ENCODE results near the gene PLCB4. TPM values are rescaled to one million over a fixed set of nuclear protein-coding genes. Genes with fewer than 3 reads are reported as not detected.

The PLCB4 gene
- total and polyA plus RNA-seq, 4 experiments from 2014 or later, result not detected

DNA sequence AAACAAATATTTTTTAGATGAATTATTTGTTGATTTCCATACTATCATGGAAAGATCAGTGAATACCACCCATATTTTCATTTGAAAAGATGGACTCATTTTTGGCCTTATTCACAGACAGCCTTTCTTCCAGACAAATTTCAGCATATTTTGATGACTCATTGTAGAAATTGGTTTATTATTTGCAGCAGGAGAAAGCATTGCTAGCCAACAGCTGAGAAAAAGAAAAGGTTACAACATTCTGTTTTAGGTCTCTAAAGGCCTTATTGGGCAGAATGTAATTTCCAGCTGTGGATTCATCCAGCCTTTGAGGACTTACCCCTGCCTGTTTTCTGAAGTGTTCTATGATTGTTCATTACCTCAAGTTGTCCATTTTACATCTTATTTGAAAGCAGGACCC lies 201.9 kb downstream of the PLCB4 start:
- H3K27ac Mint-ChIP-seq, result no peak overlapping the region
- H3K4me3 ChIP-seq (ENCODE audit: low read length in 2 of 2), result no peak overlapping the region
- no peak for DNase-seq
- H3K27me3 Mint-ChIP-seq, result no peaks in the 10 kb centered on the region
- ChIA-PET CTCF (ENCODE audit: partially characterized antibody) (no interaction called here), POLR2A (ENCODE audit: partially characterized antibody) (no interaction called here)
- no peaks in the 10 kb centered on the region for H3K27me3 ChIP-seq (ENCODE audit: insufficient read depth, low read length)
- no peak overlapping the region for H3K27ac ChIP-seq (ENCODE audit: low read depth, low read length)
- intact Hi-C loops (cut with micrococcal nuclease), result no loop called here
- no peaks in the 10 kb centered on the region for H3K36me3 Mint-ChIP-seq
- no peaks in the 10 kb centered on the region for H3K9me3 ChIP-seq (ENCODE audit: control insufficient read depth in 1 of 2, low read length in 2 of 2)
- H3K4me1 Mint-ChIP-seq, result no peaks in the 10 kb centered on the region
- H3K36me3 ChIP-seq (ENCODE audit: insufficient read depth, low read length), result no peaks in the 10 kb centered on the region
- H3K4me1 ChIP-seq (ENCODE audit: insufficient read depth, low read length), result no peaks in the 10 kb centered on the region
- H3K9me3 Mint-ChIP-seq, result peaks cover 0 to 6% (median 2%) of the 10 kb centered on the region in 8 donors
- H3K4me3 Mint-ChIP-seq, result no peak overlapping the region

DNA sequence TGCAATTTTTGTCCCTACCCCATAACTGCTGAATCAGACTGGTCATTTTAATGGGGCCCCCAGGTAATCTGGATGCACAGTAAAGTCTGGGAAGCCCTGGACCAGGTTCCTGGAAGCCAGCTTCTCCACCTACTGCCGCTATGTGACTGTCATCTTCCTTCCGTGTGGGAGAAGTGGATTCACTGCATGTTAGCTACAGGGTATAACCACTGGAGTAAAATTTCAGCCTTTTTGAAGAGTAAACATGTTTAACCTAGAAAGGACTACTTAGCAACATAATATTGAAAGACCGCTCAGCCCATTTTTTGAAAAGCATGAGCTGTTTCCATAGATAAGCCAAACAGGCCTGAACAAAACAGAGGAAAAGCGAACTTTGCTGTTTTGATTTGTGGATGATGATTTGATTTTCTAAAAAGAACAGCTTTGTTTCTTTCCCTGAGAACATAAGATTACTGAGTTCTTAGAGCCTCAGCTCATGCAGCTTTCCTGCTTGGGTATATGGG lies 208.1 kb downstream of the PLCB4 start:
- intact Hi-C loops (cut with micrococcal nuclease), result no loop called here
- H3K9me3 Mint-ChIP-seq, result peaks cover 0 to 11% (median 7%) of the 10 kb centered on the region in 8 donors
- ChIA-PET CTCF (ENCODE audit: partially characterized antibody) (no interaction called here), POLR2A (ENCODE audit: partially characterized antibody) (no interaction called here)
- no peak overlapping the region for H3K4me3 Mint-ChIP-seq
- Histone ChIP-seq H3K4me3 (ENCODE audit: low read length in 2 of 2) (no peak overlapping the region), H3K4me1 (ENCODE audit: insufficient read depth, low read length) (no peaks in the 10 kb centered on the region), H3K27ac (ENCODE audit: low read depth, low read length) (no peak overlapping the region), H3K36me3 (ENCODE audit: insufficient read depth, low read length) (no peaks in the 10 kb centered on the region), H3K9me3 (ENCODE audit: control insufficient read depth in 1 of 2, low read length in 2 of 2) (no peaks in the 10 kb centered on the region), H3K27me3 (ENCODE audit: insufficient read depth, low read length) (no peaks in the 10 kb centered on the region)
- no peaks in the 10 kb centered on the region for H3K4me1 Mint-ChIP-seq
- H3K27me3 Mint-ChIP-seq, result no peaks in the 10 kb centered on the region
- DNase-seq, result no peak
- H3K36me3 Mint-ChIP-seq, result no peaks in the 10 kb centered on the region
- no peak overlapping the region for H3K27ac Mint-ChIP-seq

DNA sequence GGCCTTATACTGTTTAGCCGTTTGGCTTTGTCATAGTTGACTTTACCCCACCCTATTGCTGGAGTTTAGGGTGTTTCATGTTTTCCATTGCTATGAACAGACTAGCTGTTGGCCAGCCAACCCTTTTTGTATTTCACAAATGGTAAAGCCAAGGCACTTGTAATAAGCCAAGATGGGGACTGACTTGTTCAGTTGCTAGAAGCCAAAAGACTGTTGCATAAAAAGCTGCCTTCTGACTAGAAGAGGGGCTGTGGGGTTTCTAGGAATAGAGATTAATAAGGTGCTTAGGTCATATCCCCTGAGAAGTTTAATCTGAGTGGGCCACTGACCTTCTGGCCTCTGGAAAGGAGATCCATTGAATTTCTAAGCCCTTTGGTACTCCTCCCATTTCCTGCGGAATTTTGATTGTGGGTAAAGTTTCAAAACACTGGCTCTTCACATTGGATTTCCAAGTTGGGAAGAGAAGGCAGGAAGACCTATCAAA lies 211.1 kb downstream of the PLCB4 start:
- no peaks in the 10 kb centered on the region for H3K4me1 Mint-ChIP-seq
- H3K4me1 ChIP-seq (ENCODE audit: insufficient read depth, low read length), result no peaks in the 10 kb centered on the region
- DNase-seq, result no peak
- no peaks in the 10 kb centered on the region for H3K27me3 Mint-ChIP-seq
- H3K9me3 ChIP-seq (ENCODE audit: control insufficient read depth in 1 of 2, low read length in 2 of 2), result no peaks in the 10 kb centered on the region
- no peaks in the 10 kb centered on the region for H3K36me3 ChIP-seq (ENCODE audit: insufficient read depth, low read length)
- H3K36me3 Mint-ChIP-seq, result no peaks in the 10 kb centered on the region
- H3K27ac Mint-ChIP-seq, result no peak overlapping the region
- POLR2A ChIA-PET (ENCODE audit: partially characterized antibody), result no interaction called here
- H3K4me3 ChIP-seq (ENCODE audit: low read length in 2 of 2), result no peak overlapping the region
- H3K4me3 Mint-ChIP-seq, result no peak overlapping the region
- peaks cover 3 to 15% (median 7%) of the 10 kb centered on the region in 8 donors for H3K9me3 Mint-ChIP-seq
- H3K27ac ChIP-seq (ENCODE audit: low read depth, low read length), result no peak overlapping the region
- H3K27me3 ChIP-seq (ENCODE audit: insufficient read depth, low read length), result no peaks in the 10 kb centered on the region
- intact Hi-C loops (cut with micrococcal nuclease), result no loop called here
- CTCF ChIA-PET (ENCODE audit: partially characterized antibody), result no interaction called here

DNA sequence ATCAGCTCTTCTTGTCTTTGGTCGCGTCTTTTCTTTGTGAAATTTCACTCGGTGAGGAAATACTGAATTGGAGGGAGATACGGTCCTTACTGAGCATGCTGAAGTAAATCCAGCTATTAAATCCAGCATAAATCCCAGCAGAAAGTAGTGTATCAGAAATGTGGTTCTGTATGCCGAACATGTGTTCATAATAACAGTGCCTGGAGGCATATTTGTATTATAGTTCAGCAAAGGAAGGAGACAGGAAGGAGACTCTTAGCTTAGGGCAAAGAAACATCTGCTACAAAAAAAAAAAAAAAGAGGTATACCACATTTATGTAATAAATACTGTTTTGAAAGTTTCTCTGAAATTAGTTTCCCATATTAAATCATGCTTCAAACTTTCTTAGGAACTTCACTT lies 211.8 kb downstream of the PLCB4 start:
- Histone ChIP-seq H3K27ac (ENCODE audit: low read depth, low read length) (no peak overlapping the region), H3K27me3 (ENCODE audit: insufficient read depth, low read length) (no peaks in the 10 kb centered on the region), H3K9me3 (ENCODE audit: control insufficient read depth in 1 of 2, low read length in 2 of 2) (no peaks in the 10 kb centered on the region), H3K36me3 (ENCODE audit: insufficient read depth, low read length) (no peaks in the 10 kb centered on the region), H3K4me1 (ENCODE audit: insufficient read depth, low read length) (no peaks in the 10 kb centered on the region), H3K4me3 (ENCODE audit: low read length in 2 of 2) (no peak overlapping the region)
- H3K36me3 Mint-ChIP-seq, result no peaks in the 10 kb centered on the region
- no peak overlapping the region for H3K4me3 Mint-ChIP-seq
- H3K27me3 Mint-ChIP-seq, result no peaks in the 10 kb centered on the region
- H3K9me3 Mint-ChIP-seq, result peaks cover 3 to 15% (median 6%) of the 10 kb centered on the region in 8 donors
- CTCF ChIA-PET (ENCODE audit: partially characterized antibody), result no interaction called here
- no peak overlapping the region for H3K27ac Mint-ChIP-seq
- POLR2A ChIA-PET (ENCODE audit: partially characterized antibody), result no interaction called here
- intact Hi-C loops (cut with micrococcal nuclease), result no loop called here
- H3K4me1 Mint-ChIP-seq, result no peaks in the 10 kb centered on the region
- no peak for DNase-seq

DNA sequence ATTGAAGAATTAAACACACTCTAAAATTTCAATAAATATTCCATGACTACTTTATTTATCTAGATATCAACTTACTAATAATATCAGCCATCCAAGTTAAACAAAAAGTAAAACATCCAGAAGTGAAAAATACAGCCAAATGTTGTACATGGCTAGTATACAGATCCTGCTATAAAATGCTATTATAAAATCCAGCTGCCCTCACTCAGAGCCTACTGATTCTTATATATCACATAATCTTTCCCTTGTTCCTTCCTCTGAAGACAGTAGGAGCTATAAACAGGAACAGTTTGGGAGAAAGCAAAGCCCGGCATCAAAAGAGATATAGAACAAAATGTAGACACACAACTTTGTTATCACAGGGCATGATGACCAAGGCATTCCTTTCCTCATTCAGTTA lies 212.9 kb downstream of the PLCB4 start:
- Mint-ChIP-seq H3K9me3 (peaks cover 2 to 11% (median 4%) of the 10 kb centered on the region in 8 donors), H3K36me3 (no peaks in the 10 kb centered on the region), H3K27me3 (no peaks in the 10 kb centered on the region), H3K27ac (no peak overlapping the region), H3K4me1 (no peaks in the 10 kb centered on the region), H3K4me3 (no peak overlapping the region)
- Histone ChIP-seq H3K36me3 (ENCODE audit: insufficient read depth, low read length) (no peaks in the 10 kb centered on the region), H3K27ac (ENCODE audit: low read depth, low read length) (no peak overlapping the region), H3K4me1 (ENCODE audit: insufficient read depth, low read length) (no peaks in the 10 kb centered on the region), H3K27me3 (ENCODE audit: insufficient read depth, low read length) (no peaks in the 10 kb centered on the region), H3K9me3 (ENCODE audit: control insufficient read depth in 1 of 2, low read length in 2 of 2) (no peaks in the 10 kb centered on the region), H3K4me3 (ENCODE audit: low read length in 2 of 2) (no peak overlapping the region)
- ChIA-PET CTCF (ENCODE audit: partially characterized antibody) (no interaction called here), POLR2A (ENCODE audit: partially characterized antibody) (no interaction called here)
- intact Hi-C loops (cut with micrococcal nuclease), result no loop called here
- no peak for DNase-seq

DNA sequence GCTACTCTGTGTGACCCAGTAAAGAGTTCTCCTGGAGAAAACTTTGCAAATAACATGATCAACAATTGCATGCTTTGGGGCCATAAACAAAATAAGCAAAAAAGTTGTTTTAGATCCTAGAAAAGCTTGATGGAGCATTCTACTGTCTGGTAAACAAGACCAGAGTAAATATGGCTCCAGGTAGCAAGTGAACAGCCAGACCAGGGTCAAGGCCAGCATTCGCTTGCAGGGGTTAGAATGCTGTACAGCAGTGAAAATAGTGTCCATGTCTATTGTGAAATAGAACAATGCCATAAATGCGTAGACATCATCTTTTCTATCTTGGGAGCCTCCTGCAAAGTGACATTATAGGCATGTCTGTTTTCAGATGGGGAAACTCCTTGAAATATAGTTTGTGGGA lies 216.7 kb downstream of the PLCB4 start:
- Mint-ChIP-seq H3K4me3 (no peak overlapping the region), H3K27ac (no peak overlapping the region), H3K9me3 (peaks cover 0 to 8% (median 1%) of the 10 kb centered on the region in 8 donors), H3K27me3 (no peaks in the 10 kb centered on the region), H3K4me1 (no peaks in the 10 kb centered on the region), H3K36me3 (no peaks in the 10 kb centered on the region)
- no peaks in the 10 kb centered on the region for H3K9me3 ChIP-seq (ENCODE audit: control insufficient read depth in 1 of 2, low read length in 2 of 2)
- intact Hi-C loops (cut with micrococcal nuclease), result no loop called here
- no peak overlapping the region for H3K27ac ChIP-seq (ENCODE audit: low read depth, low read length)
- no peaks in the 10 kb centered on the region for H3K36me3 ChIP-seq (ENCODE audit: insufficient read depth, low read length)
- no peaks in the 10 kb centered on the region for H3K27me3 ChIP-seq (ENCODE audit: insufficient read depth, low read length)
- CTCF ChIA-PET (ENCODE audit: partially characterized antibody), result no interaction called here
- no peak for DNase-seq
- H3K4me1 ChIP-seq (ENCODE audit: insufficient read depth, low read length), result no peaks in the 10 kb centered on the region
- POLR2A ChIA-PET (ENCODE audit: partially characterized antibody), result no interaction called here
- H3K4me3 ChIP-seq (ENCODE audit: low read length in 2 of 2), result no peak overlapping the region

DNA sequence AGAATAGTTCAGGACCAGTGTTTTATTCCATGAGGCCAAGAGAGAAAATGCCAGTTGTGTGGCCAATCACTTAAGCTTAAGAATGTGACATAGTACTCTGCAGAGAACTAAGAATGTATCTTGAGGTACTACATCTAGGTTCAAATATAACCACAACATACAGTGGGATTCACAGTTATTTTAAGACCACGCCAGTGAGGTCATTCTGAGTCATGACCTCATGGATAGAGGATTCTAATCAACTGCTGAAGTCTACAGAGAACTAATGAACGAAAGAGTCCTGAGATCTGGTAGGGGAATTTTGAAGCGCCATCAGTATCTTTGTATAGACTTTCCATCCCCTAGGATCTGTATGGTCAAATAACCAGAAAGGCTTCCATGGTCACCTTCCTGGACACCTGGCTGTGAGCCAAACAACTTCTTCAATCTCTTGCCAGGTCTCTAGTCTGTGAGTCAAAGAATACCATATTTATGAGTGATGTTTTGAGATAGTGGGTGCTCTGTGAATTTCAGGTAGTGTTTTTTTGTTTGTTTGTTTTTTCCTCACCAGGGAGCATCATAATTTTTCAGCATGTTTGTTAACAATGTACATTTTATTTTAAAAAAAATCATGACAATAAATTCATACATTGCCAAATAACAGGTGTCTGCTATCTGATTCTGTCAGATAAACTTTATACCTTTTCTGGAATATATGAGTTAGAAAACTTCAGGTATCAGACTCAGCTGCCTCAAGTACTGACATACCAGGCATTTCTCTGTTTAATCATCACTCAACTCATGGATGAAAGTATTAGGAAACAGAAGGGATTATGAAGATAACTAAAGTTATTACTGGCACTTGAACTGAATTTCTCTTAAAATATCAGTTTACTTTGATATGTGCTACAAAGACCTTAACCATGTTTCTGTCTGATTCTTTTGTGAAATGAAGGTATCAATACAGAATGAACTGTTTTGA lies 217.9 kb downstream of the PLCB4 start:
- H3K27ac ChIP-seq (ENCODE audit: low read depth, low read length), result no peak overlapping the region
- H3K36me3 Mint-ChIP-seq, result no peaks in the 10 kb centered on the region
- no peaks in the 10 kb centered on the region for H3K27me3 Mint-ChIP-seq
- H3K27me3 ChIP-seq (ENCODE audit: insufficient read depth, low read length), result no peaks in the 10 kb centered on the region
- CTCF ChIA-PET (ENCODE audit: partially characterized antibody), result no interaction called here
- intact Hi-C loops (cut with micrococcal nuclease), result no loop called here
- peaks cover 0 to 8% (median 1%) of the 10 kb centered on the region in 8 donors for H3K9me3 Mint-ChIP-seq
- H3K9me3 ChIP-seq (ENCODE audit: control insufficient read depth in 1 of 2, low read length in 2 of 2), result no peaks in the 10 kb centered on the region
- H3K36me3 ChIP-seq (ENCODE audit: insufficient read depth, low read length), result no peaks in the 10 kb centered on the region
- no peak overlapping the region for H3K4me3 Mint-ChIP-seq
- no peaks in the 10 kb centered on the region for H3K4me1 ChIP-seq (ENCODE audit: insufficient read depth, low read length)
- H3K27ac Mint-ChIP-seq, result no peak overlapping the region
- POLR2A ChIA-PET (ENCODE audit: partially characterized antibody), result no interaction called here
- H3K4me1 Mint-ChIP-seq, result no peaks in the 10 kb centered on the region
- no peak for DNase-seq
- H3K4me3 ChIP-seq (ENCODE audit: low read length in 2 of 2), result no peak overlapping the region
